Measurements from ENCODE around the gene SH2B2.

DNA sequence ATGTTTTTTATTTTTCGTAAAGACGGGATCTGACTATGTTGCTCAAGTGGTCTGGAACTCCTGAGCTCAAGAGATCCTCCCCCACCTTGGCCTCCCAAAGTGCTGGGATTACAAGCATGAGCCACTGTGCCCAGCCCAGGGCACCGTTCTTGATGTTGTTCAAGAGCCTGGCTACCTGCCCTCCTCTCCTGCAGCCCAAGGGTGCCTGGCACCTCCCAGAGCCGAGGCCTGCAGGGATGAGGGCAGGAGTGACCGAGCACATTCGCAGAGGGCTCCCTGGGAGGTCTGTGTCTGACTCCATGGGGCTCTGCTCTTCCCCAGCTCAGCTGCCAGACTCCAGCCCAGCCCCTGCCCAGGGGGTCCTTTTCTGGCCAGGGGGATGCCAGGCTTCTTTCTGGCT lies 15.4 kb downstream of the SH2B2 start:
- TF ChIP-seq EZH2 (IDR thresholded peaks at IDR 0.05; ENCODE audit: insufficient read depth, poor library complexity, severe bottlenecking): no peak
- TF ChIP-seq EZH2phosphoT487 (IDR thresholded peaks at IDR 0.05; ENCODE audit: insufficient read depth, low read depth): no peak
